ENCODE measurements around the gene RAET1L. TPM values are rescaled to one million over a fixed set of nuclear protein-coding genes. Genes with fewer than 3 reads are reported as not detected.

RAET1L gene
- total RNA-seq, 1 experiment from 2014 or later = not detected

- Histone ChIP-seq H3K27ac (ENCODE audit: low read length) (no peak overlapping the region), H3K9me3 (ENCODE audit: control insufficient read depth, insufficient read depth, low read depth, low read length) (no peaks in the 10 kb centered on the region), H3K36me3 (ENCODE audit: control insufficient read depth, insufficient read depth, low read length) (no peaks in the 10 kb centered on the region), H3K4me3 (ENCODE audit: low read depth in 2 of 2, low read length in 2 of 2) (no peak overlapping the region), H3K27me3 (ENCODE audit: control insufficient read depth, insufficient read depth, low read length) (peaks cover 18% of the 10 kb centered on the region), H3K4me1 (ENCODE audit: control insufficient read depth, insufficient read depth, low read length) (no peaks in the 10 kb centered on the region)
- in situ Hi-C loops (cut with HindIII; ENCODE audit: low pct_unique_long_range_greater_than_20kb, low sequenced_read_pairs) (no loop called here), intact Hi-C loops (cut with micrococcal nuclease; ENCODE audit: unreplicated experiment) (no loop called here)
- DNase-seq (ENCODE audit: low read depth, low spot score) (no peak), ATAC-seq (no peak)
- ChIA-PET POLR2A (no interaction called here), CTCF (no interaction called here)
- no TSS peak for BruUV-seq (replicated peaks)
- TF ChIP-seq CTCF (IDR thresholded peaks at IDR 0.05) (no peak), SIN3A (IDR thresholded peaks at IDR 0.05; ENCODE audit: borderline replicate concordance, insufficient read depth, low read depth, low read length) (no peak), REST (IDR thresholded peaks at IDR 0.05; ENCODE audit: insufficient read depth in 1 of 2, low read depth in 2 of 2, low read length in 1 of 2) (no peak), TCF7L2 (IDR thresholded peaks at IDR 0.05; ENCODE audit: low read depth, low read length) (no peak), POLR2AphosphoS5 (IDR thresholded peaks at IDR 0.05; ENCODE audit: low read depth, low read length) (no peak)
These were observed 46.0 kb downstream of the RAET1L start for GRCh38 chr6:149979293-149979692.

GRCh38 chr6:149978610-149979009 is 46.7 kb downstream of the RAET1L start:
- peaks cover 18% of the 10 kb centered on the region for H3K27me3 ChIP-seq (ENCODE audit: control insufficient read depth, insufficient read depth, low read length)
- H3K4me3 ChIP-seq (ENCODE audit: low read depth in 2 of 2, low read length in 2 of 2) = no peak overlapping the region
- intact Hi-C loops (cut with micrococcal nuclease; ENCODE audit: unreplicated experiment) (no loop called here), in situ Hi-C loops (cut with HindIII; ENCODE audit: low pct_unique_long_range_greater_than_20kb, low sequenced_read_pairs) (no loop called here)
- BruUV-seq (replicated peaks) = no TSS peak
- H3K36me3 ChIP-seq (ENCODE audit: control insufficient read depth, insufficient read depth, low read length) = no peaks in the 10 kb centered on the region
- no peak for ATAC-seq
- POLR2A ChIA-PET = no interaction called here
- no peaks in the 10 kb centered on the region for H3K9me3 ChIP-seq (ENCODE audit: control insufficient read depth, insufficient read depth, low read depth, low read length)
- no peaks in the 10 kb centered on the region for H3K4me1 ChIP-seq (ENCODE audit: control insufficient read depth, insufficient read depth, low read length)
- H3K27ac ChIP-seq (ENCODE audit: low read length) = no peak overlapping the region
- CTCF ChIA-PET = no interaction called here
- DNase-seq (ENCODE audit: low read depth, low spot score) = no peak
- no peak for TF ChIP-seq SIN3A (IDR thresholded peaks at IDR 0.05; ENCODE audit: borderline replicate concordance, insufficient read depth, low read depth, low read length)

GRCh38 chr6:149977221-149977620 is 48.1 kb downstream of the RAET1L start:
- Histone ChIP-seq H3K27me3 (ENCODE audit: control insufficient read depth, insufficient read depth, low read length) (peaks cover 7% of the 10 kb centered on the region), H3K4me3 (ENCODE audit: low read depth in 2 of 2, low read length in 2 of 2) (no peak overlapping the region), H3K4me1 (ENCODE audit: control insufficient read depth, insufficient read depth, low read length) (no peaks in the 10 kb centered on the region), H3K27ac (ENCODE audit: low read length) (no peak overlapping the region), H3K9me3 (ENCODE audit: control insufficient read depth, insufficient read depth, low read depth, low read length) (no peaks in the 10 kb centered on the region), H3K36me3 (ENCODE audit: control insufficient read depth, insufficient read depth, low read length) (no peaks in the 10 kb centered on the region)
- no peak for DNase-seq (ENCODE audit: low read depth, low spot score)
- intact Hi-C loops (cut with micrococcal nuclease; ENCODE audit: unreplicated experiment) (no loop called here), in situ Hi-C loops (cut with HindIII; ENCODE audit: low pct_unique_long_range_greater_than_20kb, low sequenced_read_pairs) (no loop called here)
- TF ChIP-seq SIN3A (IDR thresholded peaks at IDR 0.05; ENCODE audit: borderline replicate concordance, insufficient read depth, low read depth, low read length) (no peak), POLR2AphosphoS5 (IDR thresholded peaks at IDR 0.05; ENCODE audit: low read depth, low read length) (no peak), REST (IDR thresholded peaks at IDR 0.05; ENCODE audit: insufficient read depth in 1 of 2, low read depth in 2 of 2, low read length in 1 of 2) (no peak), TCF7L2 (IDR thresholded peaks at IDR 0.05; ENCODE audit: low read depth, low read length) (no peak), CTCF (IDR thresholded peaks at IDR 0.05) (no peak)
- no TSS peak for BruUV-seq (replicated peaks)
- ATAC-seq = no peak
- ChIA-PET CTCF (no interaction called here), POLR2A (no interaction called here)

Measured in Panc1 (cell line).